SK-N-SH (cell line): ENCODE measurements around the gene PROC. TPM values are rescaled to one million over a fixed set of nuclear protein-coding genes. Genes with fewer than 3 reads are reported as not detected.

Experiments used
- CTCF ChIA-PET: fragments of 300-600, 350-600 bp; formaldehyde crosslinking; extraction: SDS; loops from one replicate; lab custom pipeline; 2021; lab: Yijun Ruan, JAX
- POLR2A ChIA-PET: fragments of 350-600 bp; sonication (Branson Sonifier 250); formaldehyde crosslinking; extraction: SDS; loops from one replicate; lab custom pipeline; 2020; ENCODE audit warnings: antibody characterized with exemption, inconsistent platforms; lab: Yijun Ruan, JAX
- DNase-seq: peaks from one replicate; pipeline ENCODE4 v3.0.0; 2012
- H2AFZ ChIP-seq: fragments of 200-600 bp; sonication (generic); 2 replicates; pipeline ENCODE4 v1.8.1; 2016; ENCODE audit warnings: antibody characterized with exemption, mild to moderate bottlenecking, low read depth
- H3F3A ChIP-seq: fragments of 200-600 bp; sonication (generic); replicated peaks from 2 replicates; pipeline ENCODE3; 2016; ENCODE audit warnings: antibody characterized with exemption, mild to moderate bottlenecking; ENCODE audit not compliant: insufficient read depth
- H3K27ac ChIP-seq, 2 experiments: fragments of 200-500 bp in 1 of 2; fragments of 200-600 bp in 1 of 2; sonication (Bioruptor generic) in 1 of 2; sonication (generic), shearing (Covaris generic) in 1 of 2; 2 replicates each; pipeline versions ENCODE4 v1.5.1 to v1.6.1; 2014 to 2016; ENCODE audit warnings: low read depth in 2 of 2, inconsistent platforms in 1 of 2, low read length in 1 of 2, mild to moderate bottlenecking in 1 of 2, mixed read lengths in 1 of 2
- H3K27me3 ChIP-seq: fragments of 200-600 bp; sonication (generic), shearing (Covaris generic); 2 replicates; pipeline ENCODE4 v1.6.1; 2016; ENCODE audit warnings: mixed run types; ENCODE audit not compliant: insufficient read depth
- H3K36me3 ChIP-seq, 2 experiments: fragments of 200-500 bp in 1 of 2; fragments of 200-600 bp in 1 of 2; sonication (Bioruptor generic) in 1 of 2; sonication (generic) in 1 of 2; replicated peaks in 1 of 2; 2 replicates each; pipeline versions ENCODE3 to v1.5.1; 2014 to 2016; ENCODE audit warnings: low read length in 1 of 2, mild to moderate bottlenecking in 1 of 2; ENCODE audit not compliant: insufficient read depth in 2 of 2, control insufficient read depth in 1 of 2
- H3K4me1 ChIP-seq, 2 experiments: fragments of 200-500 bp in 1 of 2; fragments of 200-600 bp in 1 of 2; sonication (Bioruptor generic) in 1 of 2; sonication (generic), shearing (Covaris generic) in 1 of 2; 2 replicates each; pipeline versions ENCODE4 v1.5.1 to v1.6.1; 2014 to 2016; ENCODE audit warnings: low read depth in 1 of 2, low read length in 1 of 2, mixed run types in 1 of 2; ENCODE audit not compliant: insufficient read depth in 2 of 2, control insufficient read depth in 1 of 2
- H3K4me2 ChIP-seq: fragments of 200-600 bp; sonication (generic), shearing (Covaris generic); 2 replicates; pipeline ENCODE4 v1.6.1; 2017; ENCODE audit warnings: mixed run types
- H3K4me3 ChIP-seq, 2 experiments: fragments of 200-500 bp in 1 of 2; fragments of 200-600 bp in 1 of 2; sonication (Bioruptor generic) in 1 of 2; sonication (generic), shearing (Covaris generic) in 1 of 2; 2 replicates each; pipeline versions ENCODE4 v1.5.1 to v1.8.1; 2014 to 2016; ENCODE audit warnings: low read depth in 2 of 2, inconsistent platforms in 1 of 2, low read length in 1 of 2, mild to moderate bottlenecking in 1 of 2, mixed read lengths in 1 of 2, moderate library complexity in 1 of 2
- H3K79me2 ChIP-seq: fragments of 200-600 bp; sonication (generic); 2 replicates; pipeline ENCODE4 v1.8.1; 2017; ENCODE audit warnings: mild to moderate bottlenecking; ENCODE audit not compliant: insufficient read depth
- H3K9ac ChIP-seq: fragments of 200-600 bp; sonication (generic); 2 replicates; pipeline ENCODE4 v1.6.1; 2017; ENCODE audit warnings: mixed run types
- H3K9me2 ChIP-seq: fragments of 200-600 bp; sonication (generic); 2 replicates; pipeline ENCODE4 v1.6.1; 2017; ENCODE audit warnings: mixed run types
- H3K9me3 ChIP-seq: fragments of 200-600 bp; sonication (generic); 2 replicates; pipeline ENCODE4 v1.6.1; 2017; ENCODE audit warnings: mixed run types, mild to moderate bottlenecking, moderate library complexity
- H4K20me1 ChIP-seq: fragments of 200-600 bp; sonication (generic); 2 replicates; pipeline ENCODE4 v1.6.1; 2017; ENCODE audit warnings: mild to moderate bottlenecking, mixed run types; ENCODE audit not compliant: insufficient read depth
- EZH2phosphoT487 ChIP-seq: fragments of 200-600 bp; sonication (generic); IDR thresholded peaks from 2 replicates; pipeline ENCODE4 v1.6.1; 2017; ENCODE audit warnings: low read depth, mixed run types, mild to moderate bottlenecking, antibody characterized with exemption, moderate library complexity, borderline replicate concordance
- GABPA ChIP-seq: IDR thresholded peaks from 2 replicates; pipeline ENCODE4 v1.4.0; 2012; ENCODE audit warnings: low read depth, mild to moderate bottlenecking
- JUND ChIP-seq: IDR thresholded peaks from 2 replicates; pipeline ENCODE4 v1.4.0; 2012
- MAX ChIP-seq: IDR thresholded peaks from 2 replicates; pipeline ENCODE4 v1.4.0; 2012; ENCODE audit warnings: low read depth
- NRF1 ChIP-seq: IDR thresholded peaks from 2 replicates; pipeline ENCODE4 v1.6.1; 2012; ENCODE audit warnings: low read depth, mild to moderate bottlenecking, low read length
- POLR2AphosphoS5 ChIP-seq: IDR thresholded peaks from 2 replicates; pipeline ENCODE4 v1.6.1; 2012; ENCODE audit warnings: low read depth, low read length
- RCOR1 ChIP-seq: fragments of 150-350 bp; IDR thresholded peaks from 2 replicates; pipeline ENCODE4 v1.6.1; 2017; ENCODE audit warnings: antibody characterized with exemption, low read length
- TAF1 ChIP-seq: IDR thresholded peaks from 2 replicates; pipeline ENCODE4 v1.6.1; 2012; ENCODE audit warnings: low read depth, mild to moderate bottlenecking, low read length, moderate library complexity, borderline replicate concordance
- TEAD4 ChIP-seq: IDR thresholded peaks from 2 replicates; pipeline ENCODE4 v1.4.0; 2012; ENCODE audit warnings: mild to moderate bottlenecking, borderline replicate concordance; ENCODE audit not compliant: insufficient read depth
- YY1 ChIP-seq: IDR thresholded peaks from 2 replicates; pipeline ENCODE4 v1.4.0; 2012; ENCODE audit warnings: low read depth, mild to moderate bottlenecking
- ZBTB33 ChIP-seq: IDR thresholded peaks from 2 replicates; pipeline ENCODE4 v1.4.0; 2012; ENCODE audit warnings: low read depth, borderline replicate concordance
- WGBS: methylation state at CpG from one replicate; pipeline ENCODE4 v1.1.6; 2017; ENCODE audit warnings: low lambda C conversion rate; 5-methylcytosine and 5-hydroxymethylcytosine counted together
- polyA plus RNA-seq, 3 experiments: library from polyadenylated mRNA; depleted of rRNA; stranded (reverse); fragments of >200 nt; gene quantifications; 2 replicates each; pipeline ENCODE4 v1.2.3, GENCODE V29; 2012
- TF ChIP-seq, protein P1 (sequence below): fragments of 150-350 bp; IDR thresholded peaks from 2 replicates; pipeline ENCODE4 v1.6.1; 2017; ENCODE audit warnings: antibody characterized with exemption, low read length, low read depth, borderline replicate concordance
- TF ChIP-seq, protein P2 (sequence below): IDR thresholded peaks from 2 replicates; pipeline ENCODE4 v1.6.1; 2012; ENCODE audit warnings: mild to moderate bottlenecking, low read depth, low read length, moderate library complexity

PROC gene
- polyA plus RNA-seq, 1 of the 3 experiments (the other 2 are of a cell fraction): 0.10 TPM

GRCh38 chr2:127386246-127386645 lies 32.0 kb upstream of the PROC start:
- CTCF ChIA-PET: interaction anchor here (0.7 to 1.6 kb wide), 7 partner anchors 8 to 93 kb away, joined by 3 to 6 read pairs (median 4); no protein-coding TSS in a partner anchor
- Histone ChIP-seq H3K9ac (peak overlapping the region; percentile 98; the same call in 1 of the 2 replicates), H3F3A (peaks cover 6% of the 10 kb centered on the region), H4K20me1 (peaks cover 47% of the 10 kb centered on the region), H3K4me2 (peak overlapping the region; percentile 85), H3K79me2 (peaks cover 62% of the 10 kb centered on the region), H3K36me3 (peaks cover 0 to 9% of the 10 kb centered on the region in 2 experiments), H3K27me3 (no peaks in the 10 kb centered on the region), H2AFZ (no peak overlapping the region), H3K9me3 (no peaks in the 10 kb centered on the region), H3K9me2 (no peaks in the 10 kb centered on the region), H3K4me1 (peaks cover 10 to 16% of the 10 kb centered on the region in 2 experiments; a peak in 3 of 4 replicates), H3K4me3 (peak overlapping the region; percentile 76 to 89; a peak in 3 of 4 replicates), H3K27ac (peak overlapping the region in 1 of 2 experiments; percentile 95; a peak in 1 of 4 replicates)
- TF ChIP-seq RCOR1 (no peak), ZBTB33 (no peak), YY1 (no peak), MAX (no peak), GABPA (no peak), EZH2phosphoT487 (no peak), JUND (no peak), NRF1 (no peak), TEAD4 (no peak), POLR2AphosphoS5 (no peak), TAF1 (no peak)
- TF ChIP-seq, protein P1, sequence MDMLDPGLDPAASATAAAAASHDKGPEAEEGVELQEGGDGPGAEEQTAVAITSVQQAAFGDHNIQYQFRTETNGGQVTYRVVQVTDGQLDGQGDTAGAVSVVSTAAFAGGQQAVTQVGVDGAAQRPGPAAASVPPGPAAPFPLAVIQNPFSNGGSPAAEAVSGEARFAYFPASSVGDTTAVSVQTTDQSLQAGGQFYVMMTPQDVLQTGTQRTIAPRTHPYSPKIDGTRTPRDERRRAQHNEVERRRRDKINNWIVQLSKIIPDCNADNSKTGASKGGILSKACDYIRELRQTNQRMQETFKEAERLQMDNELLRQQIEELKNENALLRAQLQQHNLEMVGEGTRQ: no peak
- TF ChIP-seq, protein P2, sequence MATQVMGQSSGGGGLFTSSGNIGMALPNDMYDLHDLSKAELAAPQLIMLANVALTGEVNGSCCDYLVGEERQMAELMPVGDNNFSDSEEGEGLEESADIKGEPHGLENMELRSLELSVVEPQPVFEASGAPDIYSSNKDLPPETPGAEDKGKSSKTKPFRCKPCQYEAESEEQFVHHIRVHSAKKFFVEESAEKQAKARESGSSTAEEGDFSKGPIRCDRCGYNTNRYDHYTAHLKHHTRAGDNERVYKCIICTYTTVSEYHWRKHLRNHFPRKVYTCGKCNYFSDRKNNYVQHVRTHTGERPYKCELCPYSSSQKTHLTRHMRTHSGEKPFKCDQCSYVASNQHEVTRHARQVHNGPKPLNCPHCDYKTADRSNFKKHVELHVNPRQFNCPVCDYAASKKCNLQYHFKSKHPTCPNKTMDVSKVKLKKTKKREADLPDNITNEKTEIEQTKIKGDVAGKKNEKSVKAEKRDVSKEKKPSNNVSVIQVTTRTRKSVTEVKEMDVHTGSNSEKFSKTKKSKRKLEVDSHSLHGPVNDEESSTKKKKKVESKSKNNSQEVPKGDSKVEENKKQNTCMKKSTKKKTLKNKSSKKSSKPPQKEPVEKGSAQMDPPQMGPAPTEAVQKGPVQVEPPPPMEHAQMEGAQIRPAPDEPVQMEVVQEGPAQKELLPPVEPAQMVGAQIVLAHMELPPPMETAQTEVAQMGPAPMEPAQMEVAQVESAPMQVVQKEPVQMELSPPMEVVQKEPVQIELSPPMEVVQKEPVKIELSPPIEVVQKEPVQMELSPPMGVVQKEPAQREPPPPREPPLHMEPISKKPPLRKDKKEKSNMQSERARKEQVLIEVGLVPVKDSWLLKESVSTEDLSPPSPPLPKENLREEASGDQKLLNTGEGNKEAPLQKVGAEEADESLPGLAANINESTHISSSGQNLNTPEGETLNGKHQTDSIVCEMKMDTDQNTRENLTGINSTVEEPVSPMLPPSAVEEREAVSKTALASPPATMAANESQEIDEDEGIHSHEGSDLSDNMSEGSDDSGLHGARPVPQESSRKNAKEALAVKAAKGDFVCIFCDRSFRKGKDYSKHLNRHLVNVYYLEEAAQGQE: no peak
- POLR2A ChIA-PET: no interaction called here
- 87% methylated on average over 4 of the region's 4 CpGs for WGBS
- no peak for DNase-seq
